Measurements from ENCODE around the gene CAMKK1.

CAMKK1 gene

GRCh38 chr17:3911271-3912053 lies 18.6 kb upstream of the CAMKK1 start:
- TF ChIP-seq CTCF (IDR thresholded peaks at IDR 0.05), result no peak
- peaks cover 23% of the 10 kb centered on the region for H3K4me1 Mint-ChIP-seq
- no peaks in the 10 kb centered on the region for H3K36me3 Mint-ChIP-seq (ENCODE audit: low read depth)
- no peak overlapping the region for H3K27ac Mint-ChIP-seq
- peaks cover 16% of the 10 kb centered on the region for H3K27me3 Mint-ChIP-seq (ENCODE audit: low read depth, poor library complexity)
- no peaks in the 10 kb centered on the region for H3K9me3 Mint-ChIP-seq
- H3K4me3 Mint-ChIP-seq, result no peak overlapping the region
- no peak for DNase-seq

GRCh38 chr17:3910420-3911270 lies 17.8 kb upstream of the CAMKK1 start:
- no peaks in the 10 kb centered on the region for H3K36me3 Mint-ChIP-seq (ENCODE audit: low read depth)
- TF ChIP-seq CTCF (IDR thresholded peaks at IDR 0.05), result no peak
- H3K27ac Mint-ChIP-seq, result no peak overlapping the region
- peaks cover 16% of the 10 kb centered on the region for H3K27me3 Mint-ChIP-seq (ENCODE audit: low read depth, poor library complexity)
- no peak for DNase-seq
- no peaks in the 10 kb centered on the region for H3K9me3 Mint-ChIP-seq
- H3K4me1 Mint-ChIP-seq, result peaks cover 23% of the 10 kb centered on the region
- no peak overlapping the region for H3K4me3 Mint-ChIP-seq

- peaks cover 23% of the 10 kb centered on the region for H3K4me1 Mint-ChIP-seq
- no peak overlapping the region for H3K4me3 Mint-ChIP-seq
- H3K36me3 Mint-ChIP-seq (ENCODE audit: low read depth), result no peaks in the 10 kb centered on the region
- no peaks in the 10 kb centered on the region for H3K9me3 Mint-ChIP-seq
- peaks cover 16% of the 10 kb centered on the region for H3K27me3 Mint-ChIP-seq (ENCODE audit: low read depth, poor library complexity)
- H3K27ac Mint-ChIP-seq, result peak overlapping the region; percentile 11
- DNase-seq, result no peak
- no peak for TF ChIP-seq CTCF (IDR thresholded peaks at IDR 0.05)
Observed at GRCh38 chr17:3909257-3909656, 16.4 kb upstream of the CAMKK1 start.

DNA sequence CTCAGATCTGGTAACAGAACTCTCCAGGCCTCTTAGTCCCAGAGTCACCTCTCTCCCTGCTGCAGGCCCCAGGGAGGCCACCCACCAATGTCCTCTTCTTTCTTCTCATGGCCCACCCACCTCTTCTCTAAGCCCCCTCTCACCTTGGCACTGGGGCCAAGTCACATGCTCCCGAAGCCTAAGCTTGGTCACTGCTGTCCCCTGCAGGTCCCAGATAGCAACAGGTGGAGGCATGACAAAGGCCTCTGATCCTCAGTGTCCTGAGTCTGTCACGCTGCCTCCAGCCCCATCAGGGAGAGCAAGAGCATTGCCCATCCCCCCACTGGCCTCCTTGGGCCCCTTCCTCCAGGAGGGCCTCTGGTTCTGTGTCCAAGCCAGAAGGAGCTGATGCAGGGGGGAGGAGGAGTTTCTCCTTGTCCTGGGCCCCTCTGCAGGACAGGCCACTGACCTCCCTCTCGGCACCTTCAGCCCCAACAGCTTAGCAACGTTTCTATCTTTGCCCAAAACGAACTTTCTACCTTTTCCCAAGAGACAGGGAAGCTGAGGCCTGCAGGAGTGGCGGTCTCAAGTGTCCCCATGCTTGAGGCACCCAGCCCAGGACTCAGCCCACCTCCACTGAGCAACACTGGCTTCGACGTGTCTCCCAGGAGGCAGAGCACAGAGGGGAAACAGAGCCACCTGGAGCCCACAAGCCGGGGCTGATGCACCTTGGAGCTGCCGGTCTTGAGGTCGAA lies 14.8 kb upstream of the CAMKK1 start:
- Mint-ChIP-seq H3K4me3 (no peak overlapping the region), H3K36me3 (ENCODE audit: low read depth) (no peaks in the 10 kb centered on the region), H3K4me1 (peaks cover 22% of the 10 kb centered on the region), H3K27ac (no peak overlapping the region), H3K9me3 (no peaks in the 10 kb centered on the region), H3K27me3 (ENCODE audit: low read depth, poor library complexity) (peaks cover 14% of the 10 kb centered on the region)
- DNase-seq, result no peak
- TF ChIP-seq CTCF (IDR thresholded peaks at IDR 0.05), result no peak

DNA sequence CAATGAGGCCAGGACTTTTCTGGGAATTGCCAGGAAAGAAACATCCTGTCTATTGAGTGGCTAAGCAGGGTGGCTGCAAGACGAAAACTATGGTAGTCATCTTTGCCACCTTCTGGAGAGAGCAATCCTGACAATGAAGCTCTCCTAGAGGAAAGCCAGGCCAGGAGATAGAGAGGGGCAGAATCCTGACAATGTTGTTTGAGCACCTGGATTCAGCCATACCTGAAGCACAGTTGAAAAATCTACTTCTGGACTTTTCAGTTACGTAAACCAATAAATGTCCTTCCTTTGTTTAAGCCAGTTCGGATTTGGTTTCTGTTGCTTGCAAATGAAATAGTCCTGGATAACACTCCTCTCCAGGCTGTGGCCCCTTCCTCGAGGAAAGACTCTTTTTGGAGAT lies 14.0 kb upstream of the CAMKK1 start:
- Mint-ChIP-seq H3K27ac (no peak overlapping the region), H3K27me3 (ENCODE audit: low read depth, poor library complexity) (peaks cover 14% of the 10 kb centered on the region), H3K9me3 (no peaks in the 10 kb centered on the region), H3K4me3 (no peak overlapping the region), H3K36me3 (ENCODE audit: low read depth) (no peaks in the 10 kb centered on the region), H3K4me1 (peaks cover 21% of the 10 kb centered on the region)
- no peak for TF ChIP-seq CTCF (IDR thresholded peaks at IDR 0.05)
- DNase-seq, result no peak

All from nephron progenitor cell (in vitro differentiated cells).